Colonic mucosa (tissue), 4 donors: Measurements from ENCODE around the gene INPP5F. TPM values are rescaled to one million over a fixed set of nuclear protein-coding genes. Genes with fewer than 3 reads are reported as not detected.

Experiments
- DNase-seq: peaks from one replicate; pipeline ENCODE4 v3.0.0-alpha.2; 2020
- H3K27ac ChIP-seq: fragments of 200-600 bp; one replicate; pipeline ENCODE4 v1.8.0; 2021
- H3K27me3 ChIP-seq: fragments of 200-600 bp; one replicate; pipeline ENCODE4 v1.8.0; 2021
- H3K36me3 ChIP-seq: fragments of 200-600 bp; one replicate; pipeline ENCODE4 v1.8.0; 2021
- H3K4me1 ChIP-seq: fragments of 200-600 bp; one replicate; pipeline ENCODE4 v1.8.0; 2021; ENCODE audit warnings: mild to moderate bottlenecking
- H3K4me3 ChIP-seq: fragments of 200-600 bp; one replicate; pipeline ENCODE4 v1.8.0; 2021
- H3K9ac ChIP-seq, 2 donors: one replicate each; pipeline ENCODE4 v1.7.0; 2013; ENCODE audit warnings: control low read depth in 2 of 2, low read depth in 2 of 2, low read length in 2 of 2
- H3K9me3 ChIP-seq: fragments of 200-600 bp; one replicate; pipeline ENCODE4 v1.8.0; 2021
- CTCF ChIP-seq: fragments of 200-600 bp; IDR thresholded peaks from one replicate; pipeline ENCODE4 v1.8.0; 2022; ENCODE audit warnings: antibody characterized with exemption, mild to moderate bottlenecking
- intact Hi-C: fragments of 100-400 bp; cut with DNase I; formaldehyde crosslinking; loops from one replicate; pipeline ENCODE4 v1.14.1; 2022
- total RNA-seq, 2 donors: library from RNA; stranded (reverse); fragmentation: NEBNext Ultra II Directional in 1 of 2; extraction: Animal tissue kit (Norgen Biotek cat#: 25700) in 1 of 2; gene quantifications; one replicate each; pipeline ENCODE4 v1.2.1, GENCODE V29; 2021
- donor health status: healthy.
- donor health status: DM: no; HTN: no; CAD: no.
- donor health status: DM: no; HTN: no; CAD: no.

Gene INPP5F
- total RNA-seq, 2 donors from 2014 or later: 12.6 to 15.6 TPM

GRCh38 chr10:119849031-119849789, 123.4 kb downstream of the INPP5F start:
- no peak for TF ChIP-seq CTCF
- Histone ChIP-seq H3K36me3 (peaks cover 15% of the 10 kb centered on the region), H3K9ac (no peak overlapping the region), H3K4me1 (no peaks in the 10 kb centered on the region), H3K27ac (no peak overlapping the region), H3K4me3 (no peak overlapping the region), H3K9me3 (no peaks in the 10 kb centered on the region), H3K27me3 (no peaks in the 10 kb centered on the region)
- DNase-seq: no peak
- intact Hi-C loops: no loop called here

GRCh38 chr10:119849944-119850343, 124.1 kb downstream of the INPP5F start:
- Histone ChIP-seq H3K36me3 (peaks cover 15% of the 10 kb centered on the region), H3K27ac (no peak overlapping the region), H3K9me3 (no peaks in the 10 kb centered on the region), H3K9ac (no peak overlapping the region), H3K27me3 (no peaks in the 10 kb centered on the region), H3K4me1 (no peaks in the 10 kb centered on the region), H3K4me3 (no peak overlapping the region)
- no peak for TF ChIP-seq CTCF
- DNase-seq: no peak
- intact Hi-C loops: no loop called here

GRCh38 chr10:119852277-119852676, 126.4 kb downstream of the INPP5F start:
- Histone ChIP-seq H3K4me3 (no peak overlapping the region), H3K27me3 (no peaks in the 10 kb centered on the region), H3K9me3 (no peaks in the 10 kb centered on the region), H3K36me3 (peaks cover 8% of the 10 kb centered on the region), H3K9ac (no peak overlapping the region), H3K4me1 (no peaks in the 10 kb centered on the region), H3K27ac (no peak overlapping the region)
- TF ChIP-seq CTCF: no peak
- no peak for DNase-seq
- intact Hi-C loops: no loop called here

GRCh38 chr10:119852822-119853221, 127.0 kb downstream of the INPP5F start:
- H3K36me3 ChIP-seq: peaks cover 6% of the 10 kb centered on the region
- intact Hi-C loops: no loop called here
- TF ChIP-seq CTCF: no peak
- H3K4me1 ChIP-seq: no peaks in the 10 kb centered on the region
- H3K27me3 ChIP-seq: no peaks in the 10 kb centered on the region
- no peak for DNase-seq
- no peaks in the 10 kb centered on the region for H3K9me3 ChIP-seq
- H3K4me3 ChIP-seq: no peak overlapping the region
- H3K9ac ChIP-seq: no peak overlapping the region
- no peak overlapping the region for H3K27ac ChIP-seq

- no peaks in the 10 kb centered on the region for H3K27me3 ChIP-seq
- H3K4me1 ChIP-seq: no peaks in the 10 kb centered on the region
- no peak overlapping the region for H3K27ac ChIP-seq
- intact Hi-C loops: no loop called here
- no peaks in the 10 kb centered on the region for H3K9me3 ChIP-seq
- H3K36me3 ChIP-seq: peaks cover 6% of the 10 kb centered on the region
- TF ChIP-seq CTCF: no peak
- DNase-seq: no peak
- H3K9ac ChIP-seq: no peak overlapping the region
- H3K4me3 ChIP-seq: no peak overlapping the region
Observed at GRCh38 chr10:119853574-119853973, 127.7 kb downstream of the INPP5F start.
